ENCODE results near the gene EGLN1. TPM values are rescaled to one million over a fixed set of nuclear protein-coding genes. Genes with fewer than 3 reads are reported as not detected.

The EGLN1 gene
- total RNA-seq, 1 donor = 19.0 TPM

DNA sequence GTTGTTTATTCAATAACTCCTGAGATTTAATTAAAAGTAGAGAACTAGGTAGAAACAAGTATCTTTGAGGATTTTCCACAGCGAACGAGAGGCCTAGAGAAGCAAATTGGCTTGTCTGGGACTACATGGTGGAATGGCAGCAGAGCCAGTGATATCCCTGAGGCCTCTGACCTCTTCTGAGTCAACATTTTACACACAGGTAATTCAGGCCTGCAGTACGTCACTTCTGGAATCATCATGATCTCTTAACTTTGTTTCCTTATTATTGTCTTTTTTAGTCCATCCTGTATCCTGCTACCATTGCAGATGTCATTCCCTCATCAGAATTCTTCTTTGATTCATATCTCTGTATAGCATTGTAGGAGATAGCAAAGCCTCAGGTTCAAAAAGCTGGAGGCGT lies 74.1 kb downstream of the EGLN1 start:
- Histone ChIP-seq H3K27me3 (ENCODE audit: insufficient read depth, low read length) (no peaks in the 10 kb centered on the region), H3K9me3 (ENCODE audit: low read depth, low read length) (no peaks in the 10 kb centered on the region), H3K4me3 (ENCODE audit: low read length) (no peak overlapping the region), H3K4me1 (ENCODE audit: insufficient read depth, low read length) (no peaks in the 10 kb centered on the region)

DNA sequence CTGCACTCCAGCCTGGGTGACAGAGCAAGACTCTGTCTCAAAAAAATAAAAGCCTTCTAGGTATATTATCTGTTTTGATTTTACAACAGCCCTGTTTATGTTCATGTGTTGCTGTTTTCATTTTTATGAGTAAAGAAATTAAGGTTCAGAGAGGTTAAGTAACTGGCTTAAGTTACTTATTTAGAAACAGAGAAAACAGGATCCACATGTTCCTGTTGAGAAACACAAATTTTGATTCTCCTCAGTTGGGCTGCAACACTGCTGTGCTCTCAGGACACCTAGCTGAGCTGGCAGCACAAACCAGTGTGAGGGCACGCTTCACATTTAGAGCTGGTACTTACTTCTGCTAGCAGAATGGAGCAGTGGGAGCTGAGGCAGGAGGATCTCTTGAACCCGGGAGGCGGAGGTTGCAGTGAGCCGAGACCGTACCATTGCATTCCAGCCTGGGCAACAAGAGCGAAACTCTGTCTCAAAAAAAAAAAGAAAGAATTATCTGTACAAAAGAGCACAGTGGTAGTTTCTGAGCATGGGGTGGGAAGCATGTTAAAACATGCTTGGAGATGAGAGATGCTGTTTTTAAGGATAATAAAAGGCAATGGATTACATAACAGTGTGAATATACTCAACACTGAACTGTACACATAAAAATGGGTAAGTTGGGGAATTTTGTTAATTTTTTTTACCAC lies 81.6 kb downstream of the EGLN1 start:
- Histone ChIP-seq H3K9me3 (ENCODE audit: low read depth, low read length) (no peaks in the 10 kb centered on the region), H3K4me1 (ENCODE audit: insufficient read depth, low read length) (peaks cover 31% of the 10 kb centered on the region), H3K4me3 (ENCODE audit: low read length) (no peak overlapping the region), H3K27me3 (ENCODE audit: insufficient read depth, low read length) (no peaks in the 10 kb centered on the region)

DNA sequence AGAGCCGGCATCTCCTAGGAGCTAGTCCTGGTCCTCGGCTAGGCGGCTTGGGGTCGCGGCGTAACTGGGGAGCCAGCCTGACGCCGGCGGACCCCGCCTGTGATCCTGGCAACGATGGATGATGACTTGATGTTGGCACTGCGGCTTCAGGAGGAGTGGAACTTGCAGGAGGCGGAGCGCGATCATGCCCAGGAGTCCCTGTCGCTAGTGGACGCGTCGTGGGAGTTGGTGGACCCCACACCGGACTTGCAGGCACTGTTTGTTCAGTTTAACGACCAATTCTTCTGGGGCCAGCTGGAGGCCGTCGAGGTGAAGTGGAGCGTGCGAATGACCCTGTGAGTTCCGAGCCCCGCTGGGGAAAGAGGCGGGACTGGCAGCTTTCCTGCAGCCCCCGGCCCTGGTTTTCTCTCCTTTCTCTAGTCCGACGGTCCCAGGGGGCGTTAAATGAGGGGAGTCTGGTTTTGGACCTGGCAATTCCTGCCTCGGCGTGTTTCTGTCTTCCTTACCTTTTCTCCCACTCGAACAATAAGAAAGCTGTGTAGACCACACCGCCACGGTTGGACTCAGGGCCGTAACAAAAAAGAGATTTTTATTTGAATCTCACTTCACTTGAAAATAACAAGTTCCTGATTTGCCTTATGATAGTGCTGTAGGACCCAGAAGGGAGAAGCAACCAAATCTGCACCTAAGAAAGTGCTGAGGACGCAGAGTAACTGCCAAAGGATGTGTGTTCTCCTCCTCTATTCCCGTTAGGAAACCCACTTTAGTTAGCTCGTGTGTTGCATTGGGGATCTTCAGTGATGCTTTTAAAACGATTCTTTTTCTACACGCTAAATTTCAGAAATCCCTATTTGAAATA lies 83.6 kb downstream of the EGLN1 start, which contains the start of gene SPRTN:
Gene SPRTN (plus strand): TSS at position 24 of the 859 bp plus-strand sequence. CDS start 91 bp downstream, at position 115.
- H3K9me3 ChIP-seq (ENCODE audit: low read depth, low read length) = no peaks in the 10 kb centered on the region
- peaks cover 49% of the 10 kb centered on the region for H3K4me1 ChIP-seq (ENCODE audit: insufficient read depth, low read length)
- peak within 1 kb of the TSS; percentile 94 for H3K4me3 ChIP-seq (ENCODE audit: low read length)
- H3K27me3 ChIP-seq (ENCODE audit: insufficient read depth, low read length) = no peaks in the 10 kb centered on the region

DNA sequence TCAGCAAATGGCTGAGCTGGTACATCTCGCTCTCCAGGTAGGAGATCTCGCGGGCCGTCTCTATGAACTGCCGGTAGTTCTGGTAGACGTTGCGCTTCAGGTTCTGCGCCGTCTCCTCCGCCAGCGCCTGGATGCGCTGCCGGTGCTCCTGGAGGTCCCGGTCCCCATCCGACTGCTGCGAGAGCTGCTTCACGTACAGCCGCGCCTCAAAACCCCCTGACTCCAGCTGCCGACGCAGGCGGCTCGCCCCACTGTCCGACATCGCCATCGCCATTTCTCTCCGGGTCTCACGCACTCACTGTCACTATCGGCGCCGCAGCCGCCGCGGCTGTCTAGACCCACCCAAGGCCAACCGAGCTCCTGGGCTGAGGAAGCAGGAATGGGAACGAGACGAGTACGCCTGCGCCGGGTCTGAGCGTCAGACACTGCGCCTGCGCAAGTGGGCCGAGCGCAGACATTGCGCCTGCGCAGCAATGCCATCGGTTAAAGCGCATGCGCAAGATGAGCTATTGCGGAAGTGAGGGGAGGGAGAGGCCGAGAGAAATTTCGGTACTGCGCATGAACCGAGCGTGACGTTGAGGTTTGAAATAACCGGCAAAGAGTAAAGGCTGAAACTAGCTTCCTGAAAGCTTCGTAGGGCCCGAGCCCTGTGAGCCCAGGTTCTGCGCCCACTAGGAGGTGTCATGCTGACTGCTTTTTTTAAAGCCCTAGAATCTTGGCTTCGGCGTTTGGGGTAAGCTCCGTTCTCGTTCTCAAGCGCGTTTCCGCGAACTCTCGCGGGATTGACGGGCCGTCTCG lies 84.4 kb downstream of the EGLN1 start, which contains the start of gene EXOC8:
Gene EXOC8 (minus strand): TSS at position 381 of the 798 bp plus-strand sequence. CDS start 107 bp downstream, at position 274.
- H3K9me3 ChIP-seq (ENCODE audit: low read depth, low read length) = no peaks in the 10 kb centered on the region
- peak within 1 kb of the TSS; percentile 94 for H3K4me3 ChIP-seq (ENCODE audit: low read length)
- no peaks in the 10 kb centered on the region for H3K27me3 ChIP-seq (ENCODE audit: insufficient read depth, low read length)
- peaks cover 49% of the 10 kb centered on the region for H3K4me1 ChIP-seq (ENCODE audit: insufficient read depth, low read length)

DNA sequence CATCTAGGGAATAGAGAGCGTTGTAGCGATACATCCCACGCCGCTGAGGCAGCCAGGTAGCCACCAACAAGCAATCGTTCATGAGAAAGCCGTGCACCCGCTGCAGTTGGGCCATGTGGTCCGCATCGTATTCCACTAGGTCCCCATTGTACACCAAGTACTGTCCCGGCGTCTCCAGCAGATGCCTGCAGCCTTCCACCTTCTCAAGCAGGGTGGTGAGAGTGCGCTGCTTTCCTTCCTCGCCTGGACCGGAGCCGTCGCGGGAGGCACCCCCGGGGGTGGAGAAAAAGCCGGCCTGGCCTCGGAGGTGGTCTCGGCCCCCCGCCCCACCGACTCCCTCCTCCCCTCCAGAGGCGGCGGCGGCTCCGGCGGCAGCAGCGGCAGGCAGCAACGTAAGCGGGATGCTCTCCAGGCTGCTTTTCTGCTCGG lies 85.0 kb downstream of the EGLN1 start:
- Histone ChIP-seq H3K27me3 (ENCODE audit: insufficient read depth, low read length) (no peaks in the 10 kb centered on the region), H3K9me3 (ENCODE audit: low read depth, low read length) (no peaks in the 10 kb centered on the region), H3K4me3 (ENCODE audit: low read length) (peak overlapping the region; percentile 94), H3K4me1 (ENCODE audit: insufficient read depth, low read length) (peaks cover 49% of the 10 kb centered on the region)

DNA sequence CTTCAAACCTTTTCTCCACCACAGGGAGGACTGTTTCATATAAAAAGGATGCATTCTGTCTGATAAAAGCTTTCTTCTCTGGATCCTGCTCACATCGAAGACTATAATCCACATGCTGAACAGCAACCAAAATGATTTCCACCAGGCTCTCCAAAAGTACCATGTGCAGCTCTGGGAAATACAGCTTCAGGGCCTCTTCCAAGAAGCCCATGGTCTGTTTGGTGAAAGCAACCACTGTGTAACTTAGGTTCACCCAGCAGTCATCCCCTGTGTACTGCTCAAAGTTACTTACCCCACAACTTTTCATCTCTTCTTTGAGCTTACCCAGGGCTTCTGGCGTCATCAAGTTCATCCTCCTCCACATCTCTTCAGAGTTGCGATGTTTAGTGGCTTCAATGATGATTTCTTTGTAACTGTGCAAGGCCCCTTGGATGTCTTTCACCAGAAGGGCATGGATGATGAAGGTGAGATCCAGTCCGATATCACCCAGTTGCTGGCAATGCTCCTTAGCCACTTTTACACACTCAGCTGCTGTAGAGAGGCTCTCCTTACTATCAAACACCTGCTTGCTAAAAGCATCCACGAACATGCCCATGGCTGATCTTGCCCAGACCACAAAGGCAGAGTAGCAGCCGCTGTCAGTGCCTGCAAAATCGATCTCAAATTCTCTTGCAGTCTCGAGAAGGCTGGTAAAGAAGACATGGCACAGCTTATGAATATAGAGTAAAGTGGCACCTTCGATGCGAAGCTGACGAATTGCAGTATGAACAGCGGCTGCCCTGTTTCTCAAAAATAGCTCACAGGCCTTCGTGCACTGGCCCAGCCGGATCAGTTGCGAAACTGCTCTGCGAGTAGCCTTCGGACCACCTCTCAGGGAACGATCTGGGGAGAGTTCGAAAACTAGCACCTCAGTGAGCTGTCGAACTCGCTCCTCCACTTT lies 86.2 kb downstream of the EGLN1 start:
- peaks cover 49% of the 10 kb centered on the region for H3K4me1 ChIP-seq (ENCODE audit: insufficient read depth, low read length)
- peak overlapping the region; percentile 17 for H3K4me3 ChIP-seq (ENCODE audit: low read length)
- no peaks in the 10 kb centered on the region for H3K27me3 ChIP-seq (ENCODE audit: insufficient read depth, low read length)
- no peaks in the 10 kb centered on the region for H3K9me3 ChIP-seq (ENCODE audit: low read depth, low read length)

DNA sequence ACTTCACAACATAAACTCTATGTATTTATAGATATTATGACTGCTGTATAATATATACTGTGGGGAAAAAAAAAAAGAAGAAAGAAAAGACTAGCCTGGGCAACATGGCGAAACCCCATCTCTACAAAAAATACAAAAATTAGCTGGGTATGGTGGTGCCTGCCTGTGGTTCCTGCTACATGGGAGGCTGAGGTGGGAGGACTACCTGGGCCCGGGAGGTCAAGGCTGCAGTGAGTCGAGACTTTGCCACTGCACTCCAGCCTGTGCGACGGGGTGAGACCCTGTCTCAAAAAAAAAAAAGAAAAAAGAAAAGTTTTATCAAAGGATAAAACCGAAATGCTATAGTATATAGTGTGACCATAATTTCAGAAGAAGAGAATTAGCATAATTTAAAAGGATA lies 87.1 kb downstream of the EGLN1 start:
- Histone ChIP-seq H3K27me3 (ENCODE audit: insufficient read depth, low read length) (no peaks in the 10 kb centered on the region), H3K4me1 (ENCODE audit: insufficient read depth, low read length) (peaks cover 49% of the 10 kb centered on the region), H3K9me3 (ENCODE audit: low read depth, low read length) (no peaks in the 10 kb centered on the region), H3K4me3 (ENCODE audit: low read length) (no peak overlapping the region)

DNA sequence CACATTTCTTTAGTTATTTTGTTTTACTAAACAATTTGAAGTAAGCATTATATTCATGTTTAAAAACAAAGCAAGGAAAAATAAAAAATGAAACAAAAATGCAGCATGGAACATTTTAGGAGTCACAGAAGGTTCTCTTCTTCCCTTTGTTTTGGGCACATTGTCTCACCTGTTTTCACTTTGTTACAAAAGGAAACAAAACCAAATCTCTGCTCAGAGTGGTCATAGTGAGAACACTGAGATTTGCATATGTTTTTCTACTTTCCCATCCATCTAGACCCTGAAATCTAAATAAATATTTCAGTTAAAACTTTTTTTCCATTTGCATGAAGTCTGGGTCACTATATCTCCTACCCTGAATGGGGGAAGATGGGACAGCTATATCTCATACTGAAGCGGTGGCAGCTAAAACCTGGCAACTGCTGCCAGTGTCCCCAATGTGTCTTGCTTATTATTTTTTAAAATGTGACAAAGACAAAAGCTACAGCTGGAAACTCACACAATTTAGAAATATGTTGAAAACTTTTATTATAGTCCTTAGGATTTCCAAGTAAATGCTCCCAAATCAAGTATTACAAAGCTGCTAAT lies 87.9 kb downstream of the EGLN1 start:
- H3K27me3 ChIP-seq (ENCODE audit: insufficient read depth, low read length) = no peaks in the 10 kb centered on the region
- H3K4me1 ChIP-seq (ENCODE audit: insufficient read depth, low read length) = peaks cover 42% of the 10 kb centered on the region
- H3K4me3 ChIP-seq (ENCODE audit: low read length) = no peak overlapping the region
- H3K9me3 ChIP-seq (ENCODE audit: low read depth, low read length) = no peaks in the 10 kb centered on the region

DNA sequence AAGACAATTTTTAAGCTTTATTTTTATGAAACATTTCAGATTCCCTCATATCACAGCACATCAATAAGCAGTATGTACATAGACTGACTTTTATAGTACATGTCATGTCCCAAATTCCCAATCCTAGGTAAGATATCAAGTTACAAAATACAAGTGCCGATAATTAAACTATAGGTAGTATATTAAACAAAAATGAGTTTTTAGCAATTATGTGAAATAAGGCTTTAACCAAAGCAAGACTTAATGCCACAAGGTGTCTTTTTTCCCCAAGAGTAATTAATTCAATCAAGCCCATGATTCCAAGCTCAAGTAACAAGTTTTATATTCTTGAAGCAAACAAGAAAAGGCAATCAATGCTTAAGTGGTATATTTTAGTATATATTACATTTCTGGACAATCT lies 89.3 kb downstream of the EGLN1 start:
- H3K27me3 ChIP-seq (ENCODE audit: insufficient read depth, low read length) = no peaks in the 10 kb centered on the region
- no peaks in the 10 kb centered on the region for H3K9me3 ChIP-seq (ENCODE audit: low read depth, low read length)
- H3K4me1 ChIP-seq (ENCODE audit: insufficient read depth, low read length) = peaks cover 35% of the 10 kb centered on the region
- H3K4me3 ChIP-seq (ENCODE audit: low read length) = no peak overlapping the region

DNA sequence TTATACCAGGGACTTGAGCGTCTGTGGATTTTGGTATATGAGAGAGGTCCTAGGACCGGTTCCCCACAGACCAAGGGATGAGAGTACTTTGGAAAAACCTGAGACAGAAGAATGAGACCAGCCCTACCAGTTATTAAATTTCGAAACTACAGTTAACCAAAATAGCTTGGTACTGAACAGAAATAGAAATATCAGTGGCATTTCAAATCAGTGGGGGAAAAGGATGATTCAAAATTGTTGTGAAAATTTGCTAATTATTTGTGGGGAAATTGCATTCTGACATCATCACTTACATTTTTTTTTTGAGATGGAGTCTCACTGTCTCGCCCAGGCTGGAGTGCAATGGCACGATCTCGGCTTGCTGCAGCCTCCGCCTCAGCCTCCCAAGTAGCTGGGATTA lies 92.6 kb downstream of the EGLN1 start:
- H3K4me3 ChIP-seq (ENCODE audit: low read length) = no peak overlapping the region
- no peaks in the 10 kb centered on the region for H3K9me3 ChIP-seq (ENCODE audit: low read depth, low read length)
- peaks cover 10% of the 10 kb centered on the region for H3K4me1 ChIP-seq (ENCODE audit: insufficient read depth, low read length)
- H3K27me3 ChIP-seq (ENCODE audit: insufficient read depth, low read length) = no peaks in the 10 kb centered on the region

DNA sequence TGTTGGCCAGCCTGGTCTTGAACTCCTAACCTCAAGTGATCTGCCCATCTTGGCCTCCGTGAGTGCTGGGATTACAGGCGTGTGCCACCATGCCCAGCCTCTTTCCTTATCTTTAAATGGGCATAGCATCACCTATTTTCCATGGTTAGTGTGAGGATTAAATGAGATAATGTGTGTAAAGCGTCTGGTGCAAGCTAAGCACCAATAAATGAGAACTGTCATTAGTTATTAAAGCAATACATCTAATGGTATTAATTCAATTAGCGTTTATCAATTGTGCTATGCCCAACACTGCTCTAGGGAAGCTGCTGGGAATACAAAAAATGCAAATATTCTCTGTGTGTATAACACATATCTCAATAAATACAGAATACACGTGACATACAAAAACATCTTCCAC lies 94.5 kb downstream of the EGLN1 start:
- no peaks in the 10 kb centered on the region for H3K4me1 ChIP-seq (ENCODE audit: insufficient read depth, low read length)
- H3K4me3 ChIP-seq (ENCODE audit: low read length) = no peak overlapping the region
- H3K27me3 ChIP-seq (ENCODE audit: insufficient read depth, low read length) = no peaks in the 10 kb centered on the region
- H3K9me3 ChIP-seq (ENCODE audit: low read depth, low read length) = no peaks in the 10 kb centered on the region

DNA sequence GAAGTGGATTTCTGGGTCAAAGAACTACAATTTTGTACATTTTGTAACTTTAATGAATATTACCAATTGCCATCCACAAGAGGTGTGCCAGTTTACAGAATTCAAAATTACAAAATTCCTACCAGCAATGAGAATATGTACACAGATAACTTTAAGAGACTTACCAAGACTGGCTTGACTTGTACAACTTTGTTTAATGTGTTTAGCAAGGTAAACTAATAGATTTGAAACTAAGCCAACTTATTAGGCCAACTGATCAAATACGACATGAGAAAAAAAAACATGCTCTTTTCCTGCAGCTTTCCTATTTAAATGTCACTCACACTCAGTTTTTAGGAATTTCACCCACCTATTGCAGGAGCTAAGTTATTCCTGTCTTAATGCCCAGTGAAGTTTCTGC lies 95.8 kb downstream of the EGLN1 start:
- Histone ChIP-seq H3K4me1 (ENCODE audit: insufficient read depth, low read length) (no peaks in the 10 kb centered on the region), H3K4me3 (ENCODE audit: low read length) (no peak overlapping the region), H3K27me3 (ENCODE audit: insufficient read depth, low read length) (no peaks in the 10 kb centered on the region), H3K9me3 (ENCODE audit: low read depth, low read length) (no peaks in the 10 kb centered on the region)

DNA sequence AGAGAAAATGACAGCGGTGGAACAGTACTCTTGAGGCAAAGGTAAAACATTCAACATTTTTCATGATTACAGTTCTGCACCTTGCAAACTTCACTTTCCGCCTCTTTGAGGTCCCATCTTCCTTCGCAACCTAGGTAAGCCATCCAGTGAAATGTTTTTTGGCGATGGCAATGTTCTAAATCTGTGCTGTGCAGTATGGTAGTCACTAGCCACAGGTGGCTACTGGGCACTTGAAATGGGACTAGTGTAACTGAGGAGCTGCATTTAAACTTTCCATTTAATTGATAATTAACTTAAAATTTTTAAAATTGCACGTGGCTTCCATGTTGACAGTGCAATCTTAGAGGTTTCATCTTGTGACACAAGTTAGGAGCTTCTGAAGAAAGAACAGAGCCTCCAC lies 97.4 kb downstream of the EGLN1 start:
- H3K4me1 ChIP-seq (ENCODE audit: insufficient read depth, low read length) = no peaks in the 10 kb centered on the region

More for the DNA sequence above, 97.4 kb downstream of the EGLN1 start:
- H3K9me3 ChIP-seq (ENCODE audit: low read depth, low read length) = no peaks in the 10 kb centered on the region
- no peaks in the 10 kb centered on the region for H3K27me3 ChIP-seq (ENCODE audit: insufficient read depth, low read length)
- no peak overlapping the region for H3K4me3 ChIP-seq (ENCODE audit: low read length)

All from mononuclear cell (primary cell).